DMS153 treated with DMSO at 0.1 percent for 48 hours (cell line): ENCODE results near the gene SEC14L6.
"Not testable (repeated sequence)": the region's sequence is repeated elsewhere in the genome, so short reads cannot be mapped to it uniquely, and the experiment has no call there.

ENCODE experiments used
- DNase-seq: peaks from one replicate; lab custom pipeline; 2025; ENCODE audit not compliant: unreplicated experiment; lab: John Stamatoyannopoulos, UW

The SEC14L6 gene

DNA sequence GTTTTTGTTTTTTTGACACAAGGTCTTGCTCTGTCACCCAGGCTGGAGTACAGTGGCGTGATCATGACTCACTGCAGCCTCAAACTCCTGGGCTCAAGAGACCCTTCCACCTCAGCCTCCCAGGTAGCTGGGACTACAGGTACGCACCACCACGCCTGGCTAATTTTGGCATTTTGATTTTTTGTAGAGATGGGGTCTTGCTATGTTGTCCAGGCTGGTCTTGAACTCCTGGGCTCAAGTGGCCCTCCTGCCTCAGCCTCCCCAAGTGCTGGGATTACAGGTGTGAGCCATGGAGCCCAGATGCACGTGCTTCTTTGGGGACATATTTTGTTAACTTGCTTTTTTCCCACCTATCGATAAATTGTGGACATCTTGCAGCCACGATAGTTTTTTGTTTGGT, 20.7 kb upstream of the SEC14L6 start:
- not testable (repeated sequence) for DNase-seq

DNA sequence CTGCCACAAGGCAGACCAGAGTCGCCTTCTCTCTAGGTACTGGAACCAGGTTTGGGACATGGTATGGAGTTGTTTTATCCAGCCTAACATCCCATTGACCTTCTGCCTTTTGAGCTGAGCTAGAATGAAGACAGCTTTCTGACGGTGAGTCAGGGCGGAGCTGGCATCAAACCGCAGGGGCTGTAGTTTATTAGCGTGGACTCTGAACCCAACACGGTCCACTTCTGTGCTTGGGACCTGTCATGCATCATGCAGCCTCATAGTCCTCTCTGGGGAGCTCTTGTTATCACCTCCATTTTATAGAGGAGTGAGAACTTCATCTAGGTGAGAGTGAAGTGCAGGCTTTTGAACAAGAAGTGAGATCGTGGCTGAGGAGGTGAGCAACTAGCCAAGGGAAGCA, 19.6 kb upstream of the SEC14L6 start:
- DNase-seq = no peak

- DNase-seq = no peak
These were observed 18.8 kb upstream of the SEC14L6 start for GRCh38 chr22:30565341-30565740.

GRCh38 chr22:30564761-30565119, 18.2 kb upstream of the SEC14L6 start:
- DNase-seq = no peak

DNA sequence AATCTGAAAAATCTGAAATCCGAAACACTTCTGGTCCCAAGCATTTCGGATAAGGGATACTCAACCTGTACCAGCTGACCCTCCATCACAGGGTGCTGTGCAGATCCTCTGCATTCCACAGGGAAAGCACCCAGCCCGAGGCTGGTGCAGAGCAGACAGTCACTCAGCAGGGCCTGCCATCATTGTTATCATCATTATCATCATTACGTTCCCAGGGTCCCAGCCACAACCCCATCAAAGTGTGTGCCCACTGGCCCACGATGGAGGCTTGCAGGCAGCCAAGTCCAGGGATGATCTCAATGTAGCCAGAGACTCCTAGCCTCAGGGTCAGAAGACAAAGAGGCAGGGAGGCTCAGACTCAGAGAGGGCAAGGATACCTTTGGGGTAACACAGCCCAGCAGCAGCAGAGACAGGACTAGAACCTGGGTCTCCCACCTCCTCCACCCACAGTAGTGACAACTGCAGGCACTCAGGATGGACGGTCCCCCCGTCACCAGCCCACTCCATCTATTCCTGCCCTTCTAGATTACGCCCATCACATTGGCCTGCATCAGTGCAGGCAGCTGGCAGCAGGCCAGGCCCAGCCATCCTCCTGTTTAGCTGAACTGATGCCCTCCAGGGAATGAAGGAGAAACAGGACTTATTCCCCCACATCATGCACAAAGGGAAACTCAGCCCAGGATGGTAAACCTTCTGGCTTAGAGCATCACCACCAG, 17.7 kb upstream of the SEC14L6 start:
- no peak for DNase-seq

DNA sequence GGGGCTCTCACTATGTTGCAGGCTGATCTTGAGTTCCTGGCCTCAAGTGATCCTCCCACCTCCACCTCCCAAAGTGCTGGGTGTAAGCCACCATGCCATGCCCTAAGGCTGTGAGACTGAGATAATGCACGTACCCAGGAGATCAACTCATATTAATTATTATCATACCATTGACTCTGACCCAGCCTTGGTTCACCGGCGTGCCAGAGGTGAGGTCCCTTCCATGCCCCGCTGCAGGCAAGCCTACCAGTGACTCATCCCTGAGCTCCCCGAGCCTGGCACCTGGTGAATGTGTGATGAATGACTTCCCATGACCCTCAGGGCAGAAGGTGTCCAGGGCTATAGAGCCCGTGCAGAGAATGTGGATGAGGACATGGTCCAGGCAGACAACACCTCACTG, 15.8 kb upstream of the SEC14L6 start:
- DNase-seq = no peak

DNA sequence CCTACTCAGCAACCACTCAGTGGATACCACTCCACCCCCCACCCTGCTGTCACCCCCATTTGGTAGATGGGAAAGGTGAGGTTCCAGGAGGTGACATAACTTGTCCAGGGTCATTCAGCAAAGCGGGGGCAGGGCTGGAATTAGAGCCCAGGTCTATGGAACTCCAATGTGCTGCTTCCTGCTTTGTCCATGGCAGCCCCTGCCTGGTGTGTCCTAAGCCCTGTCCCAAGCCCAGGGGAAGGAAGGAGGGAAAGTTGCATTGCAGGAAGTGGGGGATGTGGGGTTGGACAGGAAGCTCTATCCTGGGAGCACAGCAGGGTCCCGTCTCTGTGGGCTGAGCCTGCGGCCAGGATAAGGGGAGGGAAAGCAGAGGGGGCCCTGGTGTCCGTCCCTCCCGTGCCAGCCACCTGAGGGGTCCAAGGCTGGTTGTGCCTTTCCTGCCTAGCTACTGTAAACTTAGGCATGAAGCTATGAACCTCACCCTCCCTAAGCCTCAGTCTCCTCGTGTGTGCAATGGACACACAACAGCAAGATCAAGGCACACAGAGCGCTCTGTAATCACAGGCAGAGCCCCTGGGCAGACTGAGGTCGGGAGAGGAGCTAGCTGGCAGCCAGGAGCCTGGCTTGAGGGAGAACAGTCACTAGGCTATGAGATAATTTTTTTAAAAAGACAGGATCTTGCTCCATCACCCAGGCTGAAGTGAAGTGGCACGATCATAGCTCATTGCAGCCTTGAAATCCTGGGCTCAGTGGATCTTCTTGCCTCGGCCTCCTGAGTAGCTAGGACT, 15.1 kb upstream of the SEC14L6 start:
- no peak for DNase-seq

DNA sequence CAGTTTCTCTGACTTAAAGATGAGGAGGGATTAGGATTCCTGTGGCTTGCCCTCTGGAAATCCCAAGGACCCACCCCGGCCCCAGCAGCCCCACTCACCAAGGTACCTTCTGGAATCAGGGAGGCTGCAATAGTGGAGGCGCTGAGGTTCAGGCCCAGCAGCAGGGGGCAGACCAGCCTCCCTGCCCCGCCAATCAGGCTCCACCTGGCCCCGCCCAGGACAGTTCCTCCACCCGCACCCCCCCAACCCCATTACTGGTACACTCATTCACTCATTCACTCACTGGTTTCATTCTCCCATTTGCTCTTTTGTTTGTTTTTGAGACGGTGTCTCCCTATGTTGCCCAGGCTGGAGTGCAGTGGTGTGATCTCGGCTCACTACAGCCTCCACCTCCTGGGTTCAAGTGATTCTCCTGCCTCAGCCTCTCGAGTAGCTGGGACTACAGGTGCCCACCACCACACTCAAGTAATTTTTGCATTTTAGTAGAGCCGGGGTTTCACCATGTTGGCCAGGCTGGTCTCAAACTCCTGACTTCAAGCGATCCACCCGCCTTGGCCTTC, 14.2 kb upstream of the SEC14L6 start:
- not testable (repeated sequence) for DNase-seq

DNA sequence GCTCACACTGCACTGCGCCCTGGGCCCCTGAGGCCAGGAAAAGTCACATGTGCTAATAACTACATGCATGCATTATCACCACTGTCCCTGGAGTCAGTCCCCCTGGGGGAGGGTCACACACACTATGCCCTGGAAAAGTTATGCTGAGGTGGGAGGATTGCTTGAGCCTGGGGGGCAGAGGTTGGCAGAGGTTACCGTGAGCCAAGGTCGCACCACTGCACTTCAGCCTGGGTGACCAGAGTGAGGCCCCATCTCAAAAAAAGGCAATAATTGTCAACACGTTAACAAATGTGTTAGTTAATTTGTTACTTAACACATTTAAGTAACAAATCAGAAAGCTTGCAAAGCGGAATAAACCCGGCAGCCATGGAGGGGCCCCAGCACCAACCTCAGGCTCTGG, 13.3 kb upstream of the SEC14L6 start:
- no peak for DNase-seq

- no peak for DNase-seq
These were observed 10.7 kb upstream of the SEC14L6 start for GRCh38 chr22:30557243-30557642.

DNA sequence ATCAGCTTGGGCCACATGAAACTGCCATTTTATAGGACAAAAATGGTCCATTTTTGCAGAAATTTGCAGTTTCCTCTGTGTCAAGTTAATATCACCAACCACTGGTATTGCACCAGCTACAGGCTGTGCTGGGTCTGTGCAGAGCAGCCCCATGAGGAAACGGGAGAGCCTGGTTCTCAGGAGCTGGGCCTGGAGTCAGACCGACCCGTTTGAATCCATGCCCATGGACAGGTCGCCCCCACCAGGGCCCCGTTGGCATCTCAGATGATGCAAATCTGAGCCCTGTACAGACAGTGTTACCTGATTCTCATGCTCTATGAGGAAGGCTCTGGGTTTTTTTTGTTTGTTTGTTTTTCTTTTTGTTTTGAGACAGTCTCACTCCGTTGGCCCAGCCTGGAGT, 9.8 kb upstream of the SEC14L6 start:
- DNase-seq = no peak

DNA sequence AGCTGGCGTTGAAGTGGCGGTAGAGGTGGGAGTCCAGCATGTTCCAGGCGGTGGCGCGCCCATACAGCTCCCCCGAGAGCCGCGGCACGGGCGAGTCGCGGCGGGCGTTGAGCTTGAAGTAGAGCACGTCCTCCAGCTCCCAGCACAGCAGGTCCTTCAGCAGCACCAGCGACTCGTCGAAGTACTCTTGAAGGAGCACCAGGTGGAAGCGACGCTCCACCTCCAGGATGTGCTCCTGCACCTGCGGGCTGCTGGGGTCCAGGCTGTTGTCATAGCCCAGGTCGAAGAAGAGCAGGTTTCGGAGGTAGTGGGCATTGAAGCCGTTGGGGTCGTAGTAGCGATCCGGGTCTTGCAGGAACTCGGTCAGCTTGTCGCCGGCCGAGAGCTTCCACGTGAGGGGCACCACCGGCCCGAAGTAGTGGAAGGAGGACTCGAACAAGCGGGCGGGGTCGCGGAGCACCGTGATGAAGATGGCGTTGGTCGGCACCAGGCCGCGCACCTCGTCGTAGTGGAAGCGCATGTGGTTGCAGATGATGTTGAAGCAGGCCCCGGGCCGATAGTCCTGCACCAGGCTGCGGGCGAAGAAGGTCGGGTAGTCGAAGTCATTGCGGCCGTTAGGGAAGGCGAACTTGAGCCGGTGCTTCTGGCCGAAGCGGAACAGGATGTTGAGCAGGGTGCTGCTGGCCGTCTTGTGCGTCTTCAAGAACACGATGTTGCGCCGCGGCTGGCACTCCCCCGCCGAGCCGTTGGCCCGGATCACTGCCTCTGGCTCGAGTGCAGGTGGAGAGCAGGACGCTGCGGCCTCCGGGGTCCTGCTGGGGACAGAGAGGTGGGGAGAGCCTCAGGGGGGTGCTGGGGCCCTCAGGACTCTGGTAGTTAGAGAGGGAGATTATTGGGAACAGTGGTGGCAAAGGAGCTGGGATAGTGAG, 9.0 kb upstream of the SEC14L6 start:
- no peak for DNase-seq

DNA sequence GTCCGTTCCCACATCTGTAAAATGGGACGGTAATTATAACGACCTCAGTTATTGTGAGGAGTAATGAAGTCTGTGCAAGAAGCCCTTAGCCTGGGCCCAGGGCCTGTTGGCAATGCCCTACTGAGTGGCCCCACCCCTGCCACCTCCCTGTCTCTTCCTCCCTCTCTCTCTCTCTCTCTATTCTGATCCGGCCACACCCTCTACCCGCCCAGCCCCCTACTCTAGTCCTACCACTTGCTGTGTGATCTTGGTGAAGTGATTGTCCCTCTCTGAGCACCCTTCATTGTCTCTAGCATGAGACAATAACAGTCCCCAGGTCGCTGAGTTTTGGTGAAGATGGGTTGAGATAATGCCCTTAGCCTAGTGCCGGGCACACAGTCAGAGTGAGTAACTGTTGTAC, 7.4 kb upstream of the SEC14L6 start:
- DNase-seq = no peak

DNA sequence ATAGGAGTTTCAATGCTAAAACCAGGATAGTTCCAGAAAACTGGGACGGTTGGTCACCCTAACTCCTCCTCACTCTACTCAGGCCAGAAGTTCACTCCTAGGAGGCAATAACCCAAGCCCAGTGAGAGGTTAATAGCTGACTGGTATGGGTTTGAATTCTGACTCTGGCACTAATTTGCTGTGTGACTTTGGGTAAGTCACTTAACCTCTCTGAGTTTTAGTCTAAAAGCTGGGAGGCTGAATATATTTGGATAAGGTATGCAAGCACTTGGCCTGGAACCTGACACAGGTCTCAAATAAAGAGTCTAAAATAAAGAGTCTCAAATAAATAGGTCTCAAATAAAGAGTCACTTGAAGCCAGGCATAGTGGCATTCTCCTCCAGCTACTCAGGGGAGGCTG, 6.2 kb upstream of the SEC14L6 start:
- no peak for DNase-seq

- DNase-seq = not testable (repeated sequence)
These were observed 5.3 kb upstream of the SEC14L6 start for GRCh38 chr22:30551813-30552212.

- no peak for DNase-seq
These were observed 647 bp upstream of the SEC14L6 start for GRCh38 chr22:30547188-30547587.

GRCh38 chr22:30542811-30543188, 3.7 kb downstream of the SEC14L6 start:
- no peak for DNase-seq

DNA sequence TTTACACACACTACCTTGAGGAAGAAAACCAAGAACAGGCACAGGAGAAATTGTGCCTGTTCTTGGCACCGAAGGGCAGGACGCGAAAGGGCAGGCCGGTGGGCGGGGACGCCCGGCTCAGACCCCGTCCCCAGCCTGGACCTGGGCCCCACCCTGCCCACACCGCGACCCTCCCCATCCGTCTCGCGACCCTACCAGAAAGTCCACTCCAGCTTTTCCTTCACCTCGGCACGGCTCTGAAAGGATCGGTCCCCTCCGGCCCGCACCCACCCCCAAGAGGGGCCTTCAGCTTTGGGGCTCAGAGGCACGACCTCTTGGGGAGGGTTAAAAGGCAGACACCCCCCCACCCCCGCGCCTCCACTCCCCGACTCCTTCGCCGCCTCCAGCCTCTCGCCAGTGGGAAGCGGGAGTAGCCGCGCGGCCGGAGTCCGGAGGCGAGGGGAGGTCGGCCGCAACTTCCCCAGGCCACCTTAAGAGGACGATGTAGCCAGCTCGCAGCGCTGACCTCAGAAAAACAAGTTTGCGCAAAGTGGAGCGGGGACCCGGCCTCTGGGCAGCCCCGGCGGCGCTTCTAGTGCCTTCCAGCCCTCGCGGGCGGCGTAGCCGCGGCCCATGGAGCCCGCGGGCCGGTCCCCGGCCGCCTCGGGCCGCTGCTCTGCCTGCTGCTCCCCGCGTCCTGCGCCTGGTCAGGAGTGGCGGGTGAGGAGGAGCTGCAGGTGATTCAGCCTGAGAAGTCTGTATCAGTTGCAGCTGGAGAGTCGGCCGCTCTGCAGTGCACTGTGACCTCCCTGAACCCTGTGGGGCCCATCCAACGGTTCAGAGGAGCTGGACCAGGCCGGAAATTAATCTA, 4.4 kb downstream of the SEC14L6 start:
- DNase-seq = no peak

GRCh38 chr22:30541511-30541910, 5.0 kb downstream of the SEC14L6 start:
- DNase-seq = not testable (repeated sequence)

DNA sequence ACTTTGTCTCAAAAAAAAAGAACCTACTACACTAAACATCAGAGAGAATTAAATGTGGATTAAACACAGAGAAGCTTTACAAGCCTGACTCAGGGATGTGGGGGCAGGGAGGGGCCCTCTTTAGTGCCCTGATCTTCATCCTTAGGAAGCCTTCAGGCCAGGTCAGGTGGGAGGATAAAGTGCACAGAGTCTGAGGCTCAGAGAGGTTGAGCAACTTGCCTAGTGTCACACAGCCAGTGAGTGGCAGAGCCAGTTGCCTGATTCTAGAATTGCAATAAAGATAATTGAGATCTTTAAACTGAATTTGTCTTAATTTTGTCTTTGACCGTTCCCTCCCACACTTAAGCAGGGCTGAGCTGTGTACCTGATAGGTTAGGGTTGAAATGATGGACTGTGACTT, 7.2 kb downstream of the SEC14L6 start:
- DNase-seq = no peak
